Ishikawa (cell line): ENCODE measurements around the gene CPNE4.

Experiments used
- CEBPB ChIP-seq: IDR thresholded peaks from 2 replicates; pipeline ENCODE4 v1.6.1; 2012
- CREB1 ChIP-seq: IDR thresholded peaks from 2 replicates; pipeline ENCODE4 v1.6.1; 2012; ENCODE audit warnings: low read depth
- EGR1 ChIP-seq: IDR thresholded peaks from 2 replicates; pipeline ENCODE4 v1.6.1; 2012
- EP300 ChIP-seq: IDR thresholded peaks from 2 replicates; pipeline ENCODE4 v1.6.1; 2012; ENCODE audit warnings: borderline replicate concordance
- FOXM1 ChIP-seq: IDR thresholded peaks from 2 replicates; pipeline ENCODE4 v1.6.1; 2012; ENCODE audit warnings: low read depth, borderline replicate concordance
- MAX ChIP-seq: IDR thresholded peaks from 2 replicates; pipeline ENCODE4 v1.6.1; 2012
- NFIC ChIP-seq: IDR thresholded peaks from 2 replicates; pipeline ENCODE4 v1.6.1; 2012
- RAD21 ChIP-seq: IDR thresholded peaks from 2 replicates; pipeline ENCODE4 v1.6.1; 2012; ENCODE audit warnings: low read depth
- REST ChIP-seq: IDR thresholded peaks from 2 replicates; pipeline ENCODE4 v1.6.1; 2012; ENCODE audit warnings: low read depth, mild to moderate bottlenecking
- TAF1 ChIP-seq: IDR thresholded peaks from 2 replicates; pipeline ENCODE4 v1.6.1; 2012; ENCODE audit warnings: low read depth, mild to moderate bottlenecking
- TCF12 ChIP-seq: IDR thresholded peaks from 2 replicates; pipeline ENCODE4 v1.6.1; 2012; ENCODE audit warnings: low read depth
- TEAD4 ChIP-seq: IDR thresholded peaks from 2 replicates; pipeline ENCODE4 v1.6.1; 2012
- USF1 ChIP-seq: IDR thresholded peaks from 2 replicates; pipeline ENCODE4 v1.6.1; 2012
- YY1 ChIP-seq: IDR thresholded peaks from 2 replicates; pipeline ENCODE4 v1.6.1; 2012; ENCODE audit warnings: low read depth
- ZBTB7A ChIP-seq: IDR thresholded peaks from 2 replicates; pipeline ENCODE4 v1.6.1; 2012; ENCODE audit warnings: low read depth

Gene CPNE4

GRCh38 chr3:131895766-131896165 is 139.0 kb downstream of the CPNE4 start:
- TF ChIP-seq CEBPB (no peak), NFIC (no peak), MAX (no peak), RAD21 (no peak), CREB1 (no peak), ZBTB7A (no peak)

- no peak for TF ChIP-seq NFIC
- no peak for TF ChIP-seq TEAD4
- TF ChIP-seq FOXM1: no peak
- no peak for TF ChIP-seq MAX
- TF ChIP-seq YY1: no peak
- no peak for TF ChIP-seq EP300
- no peak for TF ChIP-seq TAF1
- TF ChIP-seq USF1: no peak
- no peak for TF ChIP-seq REST
- TF ChIP-seq ZBTB7A: no peak
- no peak for TF ChIP-seq RAD21
- no peak for TF ChIP-seq CEBPB
- TF ChIP-seq EGR1: no peak
- no peak for TF ChIP-seq CREB1
- no peak for TF ChIP-seq TCF12
Observed at GRCh38 chr3:131892331-131892730, 142.5 kb downstream of the CPNE4 start.

GRCh38 chr3:131883711-131884407 is 151.0 kb downstream of the CPNE4 start:
- TF ChIP-seq TEAD4 (no peak), NFIC (no peak), CREB1 (no peak), RAD21 (no peak), ZBTB7A (no peak), USF1 (no peak), EGR1 (no peak), TAF1 (no peak), REST (no peak), FOXM1 (no peak), YY1 (no peak), MAX (no peak), EP300 (no peak)

DNA sequence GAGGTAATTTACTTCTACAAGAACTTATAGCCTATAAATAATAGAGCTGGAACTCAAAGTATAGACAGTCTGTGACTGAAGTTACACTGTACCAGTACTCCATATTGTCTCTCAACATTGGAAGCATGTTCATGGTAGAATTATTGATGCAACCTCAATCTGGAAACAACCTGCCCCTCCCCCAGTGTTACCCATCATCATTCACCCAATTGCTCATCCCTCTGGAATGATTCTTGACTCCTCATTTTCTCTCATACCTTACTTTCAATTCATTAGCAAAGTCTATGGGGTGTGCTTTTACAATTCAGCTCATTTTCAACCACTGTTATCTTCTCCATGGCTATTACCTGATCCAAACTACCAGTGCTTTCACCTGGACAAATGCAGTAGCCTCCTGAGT is 151.7 kb downstream of the CPNE4 start:
- TF ChIP-seq CREB1: no peak
- no peak for TF ChIP-seq NFIC
- no peak for TF ChIP-seq EGR1
- TF ChIP-seq TCF12: no peak

DNA sequence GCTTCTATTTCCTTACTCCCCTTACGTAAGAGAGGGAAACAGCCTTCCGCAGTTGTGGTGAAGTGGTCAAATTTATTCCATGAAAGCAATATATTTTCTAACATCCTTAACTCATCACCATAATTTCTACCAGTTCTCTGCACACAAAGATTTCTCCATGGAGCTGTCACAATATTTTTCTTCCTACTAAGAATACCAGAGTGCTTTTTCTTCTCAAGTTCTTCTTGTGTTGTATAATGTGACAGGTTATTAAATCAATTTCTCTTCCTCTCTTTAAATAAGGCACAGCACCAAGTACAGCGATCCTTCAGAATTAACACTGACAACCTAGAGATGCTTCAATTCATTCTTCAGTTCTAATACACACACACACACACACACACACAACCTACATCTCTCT is 153.0 kb downstream of the CPNE4 start:
- TF ChIP-seq USF1: no peak
- no peak for TF ChIP-seq NFIC
- TF ChIP-seq YY1: no peak
- no peak for TF ChIP-seq EP300
- TF ChIP-seq TAF1: no peak
- TF ChIP-seq MAX: no peak
- no peak for TF ChIP-seq TCF12
- no peak for TF ChIP-seq CEBPB
- no peak for TF ChIP-seq RAD21
- no peak for TF ChIP-seq CREB1
- TF ChIP-seq TEAD4: no peak
- no peak for TF ChIP-seq REST
- TF ChIP-seq ZBTB7A: no peak
- no peak for TF ChIP-seq EGR1
- no peak for TF ChIP-seq FOXM1
